Left forelimb (tissue), 1 donor: ENCODE measurements around the gene CCL19.
A peak's percentile ranks its signal among the peaks of the same experiment; 100 is the strongest.
"Not testable (repeated sequence)": the region's sequence is repeated elsewhere in the genome, so short reads cannot be mapped to it uniquely, and the experiment has no call there.

Source experiments
- DNase-seq: peaks from one replicate; pipeline ENCODE4 v3.0.0-alpha.2; 2018; ENCODE audit warnings: low spot score

Gene CCL19

GRCh38 chr9:34690983-34691935 lies at the start of gene CCL19:
TSS of gene CCL19 (minus strand) at chr9:34691276. CDS start at chr9:34691139, 137 bp downstream.
- DNase-seq = no peak

- not testable (repeated sequence) for DNase-seq
Measured at GRCh38 chr9:34740176-34740575, 49.1 kb upstream of the CCL19 start.

- no peak for DNase-seq
Measured at GRCh38 chr9:34737677-34738260, 46.7 kb upstream of the CCL19 start.

GRCh38 chr9:34734720-34735119 lies 43.6 kb upstream of the CCL19 start:
- DNase-seq = no peak

GRCh38 chr9:34732886-34733285 lies 41.8 kb upstream of the CCL19 start:
- DNase-seq = no peak

GRCh38 chr9:34732478-34732877 lies 41.4 kb upstream of the CCL19 start:
- no peak for DNase-seq

GRCh38 chr9:34723141-34723540 lies 32.1 kb upstream of the CCL19 start:
- no peak for DNase-seq

GRCh38 chr9:34719769-34720025 lies 28.6 kb upstream of the CCL19 start:
- not testable (repeated sequence) for DNase-seq

GRCh38 chr9:34719021-34719768 lies 28.1 kb upstream of the CCL19 start:
- no peak for DNase-seq

- no peak for DNase-seq
Measured at GRCh38 chr9:34717996-34718614, 27.0 kb upstream of the CCL19 start.

GRCh38 chr9:34716711-34717110 lies 25.6 kb upstream of the CCL19 start:
- DNase-seq = no peak

GRCh38 chr9:34715639-34716215 lies 24.7 kb upstream of the CCL19 start:
- no peak for DNase-seq

GRCh38 chr9:34714007-34714406 lies 22.9 kb upstream of the CCL19 start:
- no peak for DNase-seq

GRCh38 chr9:34712140-34712539 lies 21.1 kb upstream of the CCL19 start:
- DNase-seq = no peak

- no peak for DNase-seq
Measured at GRCh38 chr9:34710023-34710422, 18.9 kb upstream of the CCL19 start, which contains the start of gene CCL21. TSS of gene CCL21 (minus strand) at chr9:34710136. CDS start at chr9:34710066, 70 bp downstream.

GRCh38 chr9:34709196-34709978 lies 18.3 kb upstream of the CCL19 start:
- DNase-seq = no peak

- DNase-seq = no peak
Measured at GRCh38 chr9:34707130-34707529, 16.1 kb upstream of the CCL19 start.

- DNase-seq = peak; percentile 88
Measured at GRCh38 chr9:34701769-34702736, 11.0 kb upstream of the CCL19 start.

- peak; percentile 81 for DNase-seq
Measured at GRCh38 chr9:34701023-34701768, 10.1 kb upstream of the CCL19 start.
